Measurements from ENCODE around the gene CDK4.

DNA sequence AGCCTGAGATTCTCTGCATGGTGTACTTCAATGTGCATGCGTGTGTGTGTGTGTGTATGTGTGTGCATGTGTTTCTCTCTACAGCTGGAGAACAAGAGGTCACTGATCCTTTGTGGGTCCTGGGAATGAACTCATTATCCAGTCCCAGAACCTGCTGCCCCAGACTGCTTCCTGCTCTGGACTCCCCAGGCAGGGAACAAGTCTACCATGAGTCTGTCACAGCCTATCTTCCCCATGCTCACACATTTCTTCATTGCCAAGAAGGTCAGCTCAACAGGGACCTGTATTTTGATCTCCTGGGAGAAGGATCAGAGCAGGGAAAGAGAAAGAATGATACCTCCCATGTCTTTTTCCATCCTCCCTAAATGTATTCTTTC lies 10.7 kb downstream of the CDK4 start:
- TF ChIP-seq POLR2A (IDR thresholded peaks at IDR 0.05; ENCODE audit: low read length) (no peak), GATA1 (IDR thresholded peaks at IDR 0.05; ENCODE audit: low read depth, low read length) (no peak)
